Measurements from ENCODE around the gene BHLHE40. TPM values are rescaled to one million over a fixed set of nuclear protein-coding genes. Genes with fewer than 3 reads are reported as not detected.
A peak's percentile ranks its signal among the peaks of the same experiment; 100 is the strongest.

Gene BHLHE40
- total RNA-seq, 4 donors from 2014 or later, result 19.2 to 96.7 (median 45.3) TPM

DNA sequence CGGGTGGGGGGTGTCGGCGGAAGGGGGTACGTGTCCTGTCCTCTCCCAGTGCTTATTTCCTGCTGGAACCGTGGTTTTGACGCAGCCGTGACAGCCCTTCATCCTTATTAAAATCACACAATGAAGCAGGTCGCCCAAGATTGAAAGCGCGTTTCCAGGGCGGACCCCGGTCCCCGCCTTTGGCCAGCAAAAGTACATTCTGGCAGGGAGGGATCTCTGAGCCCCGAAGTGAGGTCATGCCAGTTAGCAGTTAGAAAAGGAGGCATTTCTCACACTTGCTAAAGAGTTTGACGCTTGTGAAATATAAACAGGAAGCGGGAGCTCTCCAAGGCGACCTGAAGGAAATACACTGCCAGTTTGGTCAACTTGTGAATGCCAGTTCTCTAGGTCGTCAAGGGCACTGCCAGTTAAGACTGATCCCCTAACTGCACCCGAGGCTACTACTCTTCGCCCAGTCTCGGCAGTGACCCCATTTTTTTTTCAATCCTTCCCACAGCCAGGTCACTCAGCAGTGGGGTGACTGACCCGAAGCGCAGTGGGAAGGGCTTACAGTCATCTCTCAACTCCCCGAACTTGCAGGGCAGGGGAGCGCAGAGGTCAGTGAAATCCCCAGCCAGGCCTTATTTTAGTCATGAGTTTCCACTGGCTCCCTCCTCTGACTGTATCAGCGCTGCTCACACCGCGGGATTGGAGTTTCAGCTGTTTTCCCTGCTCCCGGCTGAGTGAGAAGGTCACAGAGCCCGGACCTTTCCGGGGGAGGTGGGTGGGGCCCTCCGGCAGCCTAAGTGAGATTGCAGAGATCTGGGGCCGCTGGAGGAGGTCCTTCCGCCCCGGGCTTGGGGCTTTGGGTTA lies 2.0 kb upstream of the BHLHE40 start:
- TF ChIP-seq, protein P1, sequence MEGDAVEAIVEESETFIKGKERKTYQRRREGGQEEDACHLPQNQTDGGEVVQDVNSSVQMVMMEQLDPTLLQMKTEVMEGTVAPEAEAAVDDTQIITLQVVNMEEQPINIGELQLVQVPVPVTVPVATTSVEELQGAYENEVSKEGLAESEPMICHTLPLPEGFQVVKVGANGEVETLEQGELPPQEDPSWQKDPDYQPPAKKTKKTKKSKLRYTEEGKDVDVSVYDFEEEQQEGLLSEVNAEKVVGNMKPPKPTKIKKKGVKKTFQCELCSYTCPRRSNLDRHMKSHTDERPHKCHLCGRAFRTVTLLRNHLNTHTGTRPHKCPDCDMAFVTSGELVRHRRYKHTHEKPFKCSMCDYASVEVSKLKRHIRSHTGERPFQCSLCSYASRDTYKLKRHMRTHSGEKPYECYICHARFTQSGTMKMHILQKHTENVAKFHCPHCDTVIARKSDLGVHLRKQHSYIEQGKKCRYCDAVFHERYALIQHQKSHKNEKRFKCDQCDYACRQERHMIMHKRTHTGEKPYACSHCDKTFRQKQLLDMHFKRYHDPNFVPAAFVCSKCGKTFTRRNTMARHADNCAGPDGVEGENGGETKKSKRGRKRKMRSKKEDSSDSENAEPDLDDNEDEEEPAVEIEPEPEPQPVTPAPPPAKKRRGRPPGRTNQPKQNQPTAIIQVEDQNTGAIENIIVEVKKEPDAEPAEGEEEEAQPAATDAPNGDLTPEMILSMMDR (IDR thresholded peaks at IDR 0.05 in 4 of 5, conservative IDR thresholded peaks at IDR 0.05 in 1 of 5), result no peak
- peak; percentile 49 to 75 for TF ChIP-seq POLR2A (IDR thresholded peaks at IDR 0.05)
- ATAC-seq (peak; percentile 34 to 41), DNase-seq (peak; percentile 82 to 89)
- Histone ChIP-seq H3K27me3 (no peaks in the 10 kb centered on the region), H3K4me1 (peaks cover 17 to 28% of the 10 kb centered on the region in 2 donors), H3K4me3 (peak overlapping the region; percentile 69 to 95 (median 88)), H3K27ac (peak overlapping the region; percentile 96 to 100 (median 99)), H3K36me3 (no peaks in the 10 kb centered on the region), H3K9me3 (no peaks in the 10 kb centered on the region)
- intact Hi-C loops (cut with DNase I; ENCODE audit: low total_unique reads) (loop anchor here (2.0 to 5.0 kb wide), 2 partner anchors 215 to 258 kb away; no protein-coding TSS in a partner anchor), in situ Hi-C loops (cut with MboI; ENCODE audit: low sequenced_read_pairs in 4 of 4) (loop anchor here in 3 of 4 donors (5.0 to 25.0 kb wide), 6 partner anchors 48 to 262 kb away; partner anchors contain the start of gene EDEM1 (in 1 of the 3))

DNA sequence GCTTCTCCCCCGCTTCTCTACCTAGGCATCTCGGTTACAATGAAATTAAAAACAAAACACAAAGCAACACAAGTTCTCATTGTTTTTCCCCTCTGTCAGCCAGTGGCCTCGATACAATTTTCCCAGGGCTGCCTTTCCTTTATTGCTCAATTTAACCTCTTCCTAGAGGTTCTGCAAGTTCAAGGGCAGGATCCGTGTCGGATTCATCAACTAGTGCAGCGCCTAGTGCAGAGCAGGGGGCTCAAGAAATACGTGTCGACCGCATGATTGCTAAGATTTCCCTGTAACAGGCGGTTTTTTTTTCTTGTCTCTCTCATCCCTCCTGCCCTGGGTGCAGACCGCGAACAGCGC lies 1.4 kb upstream of the BHLHE40 start:
- DNase-seq (no peak), ATAC-seq (no peak)
- TF ChIP-seq, protein P1 (IDR thresholded peaks at IDR 0.05 in 4 of 5, conservative IDR thresholded peaks at IDR 0.05 in 1 of 5), result no peak
- no peak for TF ChIP-seq POLR2A (IDR thresholded peaks at IDR 0.05)
- in situ Hi-C loops (cut with MboI; ENCODE audit: low sequenced_read_pairs in 4 of 4), result loop anchor here in 3 of 4 donors (5.0 to 25.0 kb wide), 6 partner anchors 47 to 263 kb away; partner anchors contain the start of gene EDEM1 (in 1 of the 3)
- intact Hi-C loops (cut with DNase I; ENCODE audit: low total_unique reads), result loop anchor here (1.0 to 5.0 kb wide), 6 partner anchors 11 to 259 kb away; no protein-coding TSS in a partner anchor
- Histone ChIP-seq H3K4me3 (peak overlapping the region; percentile 69 to 95 (median 88)), H3K36me3 (no peaks in the 10 kb centered on the region), H3K4me1 (peaks cover 17 to 34% of the 10 kb centered on the region in 2 donors), H3K27ac (peak overlapping the region; percentile 96 to 100 (median 99)), H3K27me3 (no peaks in the 10 kb centered on the region), H3K9me3 (no peaks in the 10 kb centered on the region)

DNA sequence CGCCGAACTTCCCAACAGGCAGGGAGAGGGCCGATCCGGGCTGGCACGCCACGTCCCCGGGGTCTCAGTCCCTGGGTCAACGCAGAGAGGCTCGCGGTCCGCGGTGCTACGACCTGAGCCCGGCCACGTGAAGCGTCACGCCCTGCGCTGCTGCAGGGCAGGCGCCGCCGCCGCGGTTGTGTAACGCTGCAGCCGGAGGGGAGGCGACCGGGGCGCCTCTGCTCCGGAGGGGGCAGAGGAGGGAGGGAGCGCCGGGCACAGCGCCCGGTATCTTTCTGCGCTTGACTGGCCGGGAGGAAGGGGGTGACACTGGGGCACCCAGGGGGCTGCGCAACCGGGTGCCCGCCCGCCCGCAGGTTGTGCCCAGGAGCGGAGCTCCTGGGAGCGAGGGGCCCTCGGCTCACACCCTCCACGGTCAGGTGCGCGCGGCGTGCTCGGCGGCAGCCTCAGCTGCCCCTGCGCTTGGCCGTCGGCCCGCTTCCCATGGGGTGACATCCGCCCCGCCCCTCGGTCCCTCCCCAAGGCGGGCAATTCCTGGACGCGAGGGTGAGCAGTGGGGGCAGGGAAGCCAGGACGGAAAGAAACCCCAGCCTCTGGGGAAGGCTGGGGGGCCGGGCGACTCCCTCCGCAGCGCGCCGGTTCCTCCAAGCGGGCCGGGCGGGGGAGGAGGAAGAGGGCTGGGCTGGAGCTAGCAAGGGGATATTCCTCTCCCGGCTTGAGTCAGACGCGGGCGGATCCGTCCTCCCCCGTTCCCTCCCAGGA lies 852 bp upstream of the BHLHE40 start:
- no peaks in the 10 kb centered on the region for H3K36me3 ChIP-seq
- peaks cover 17 to 39% of the 10 kb centered on the region in 2 donors for H3K4me1 ChIP-seq
- in situ Hi-C loops (cut with MboI; ENCODE audit: low sequenced_read_pairs in 4 of 4) (loop anchor here in 3 of 4 donors (5.0 to 25.0 kb wide), 6 partner anchors 46 to 264 kb away; partner anchors contain the start of gene EDEM1 (in 1 of the 3)), intact Hi-C loops (cut with DNase I; ENCODE audit: low total_unique reads) (loop anchor here (1.0 to 5.0 kb wide), 5 partner anchors 11 to 214 kb away; no protein-coding TSS in a partner anchor)
- DNase-seq (peak; percentile 94 to 96), ATAC-seq (peak; percentile 37 to 45)
- H3K9me3 ChIP-seq, result no peaks in the 10 kb centered on the region
- peak overlapping the region; percentile 69 to 95 (median 88) for H3K4me3 ChIP-seq
- peak overlapping the region; percentile 96 to 100 (median 99) for H3K27ac ChIP-seq
- no peaks in the 10 kb centered on the region for H3K27me3 ChIP-seq
- peak; percentile 54 to 74 for TF ChIP-seq POLR2A (IDR thresholded peaks at IDR 0.05)
- TF ChIP-seq, protein P1 (IDR thresholded peaks at IDR 0.05 in 4 of 5, conservative IDR thresholded peaks at IDR 0.05 in 1 of 5), result peak in 1 of 5 experiments; percentile 53

- DNase-seq (peak; percentile 98), ATAC-seq (peak; percentile 26 to 41)
- in situ Hi-C loops (cut with MboI; ENCODE audit: low sequenced_read_pairs in 4 of 4) (loop anchor here in 3 of 4 donors (5.0 to 25.0 kb wide), 6 partner anchors 46 to 264 kb away; partner anchors contain the start of gene EDEM1 (in 1 of the 3)), intact Hi-C loops (cut with DNase I; ENCODE audit: low total_unique reads) (loop anchor here (1.0 to 5.0 kb wide), 6 partner anchors 10 to 213 kb away; partner anchors contain the start of gene ARL8B)
- Histone ChIP-seq H3K36me3 (no peaks in the 10 kb centered on the region), H3K27me3 (no peaks in the 10 kb centered on the region), H3K9me3 (no peaks in the 10 kb centered on the region), H3K4me1 (peaks cover 17 to 44% of the 10 kb centered on the region in 2 donors), H3K4me3 (peak overlapping the region; percentile 82 to 95 (median 92)), H3K27ac (peak overlapping the region; percentile 96 to 100 (median 99))
- TF ChIP-seq, protein P1 (IDR thresholded peaks at IDR 0.05 in 4 of 5, conservative IDR thresholded peaks at IDR 0.05 in 1 of 5), result no peak
- no peak for TF ChIP-seq POLR2A (IDR thresholded peaks at IDR 0.05)
Measured at GRCh38 chr3:4978966-4979427, 240 bp upstream of the BHLHE40 start.
